Left ventricle myocardium superior (tissue), 1 donor: ENCODE results near the gene MTF2. TPM values are rescaled to one million over a fixed set of nuclear protein-coding genes. Genes with fewer than 3 reads are reported as not detected.

ENCODE experiments used
- ATAC-seq: fragments of 200-7000 bp; cut with Tn5 transposase; one replicate; pipeline ENCODE4 v1.9.1; 2020; ENCODE audit warnings: mild to moderate bottlenecking, moderate library complexity
- DNase-seq: peaks from one replicate; pipeline ENCODE4 v3.0.0-alpha.2; 2020
- intact Hi-C: fragments of 100-400 bp; cut with micrococcal nuclease; formaldehyde crosslinking; loops from one replicate; pipeline ENCODE4 v1.11.0; 2022
- total RNA-seq: library from RNA; stranded (reverse); fragmentation: NEBNext Ultra II Directional; extraction: Animal tissue kit (Norgen Biotek cat#: 25700); gene quantifications from one replicate; pipeline ENCODE4 v1.2.1, GENCODE V29; 2021
- donor health status: DM: no; HTN: yes; CAD: no; lungs with severe emphysema.

The MTF2 gene
- total RNA-seq, 1 donor from 2014 or later = 8.7 TPM

DNA sequence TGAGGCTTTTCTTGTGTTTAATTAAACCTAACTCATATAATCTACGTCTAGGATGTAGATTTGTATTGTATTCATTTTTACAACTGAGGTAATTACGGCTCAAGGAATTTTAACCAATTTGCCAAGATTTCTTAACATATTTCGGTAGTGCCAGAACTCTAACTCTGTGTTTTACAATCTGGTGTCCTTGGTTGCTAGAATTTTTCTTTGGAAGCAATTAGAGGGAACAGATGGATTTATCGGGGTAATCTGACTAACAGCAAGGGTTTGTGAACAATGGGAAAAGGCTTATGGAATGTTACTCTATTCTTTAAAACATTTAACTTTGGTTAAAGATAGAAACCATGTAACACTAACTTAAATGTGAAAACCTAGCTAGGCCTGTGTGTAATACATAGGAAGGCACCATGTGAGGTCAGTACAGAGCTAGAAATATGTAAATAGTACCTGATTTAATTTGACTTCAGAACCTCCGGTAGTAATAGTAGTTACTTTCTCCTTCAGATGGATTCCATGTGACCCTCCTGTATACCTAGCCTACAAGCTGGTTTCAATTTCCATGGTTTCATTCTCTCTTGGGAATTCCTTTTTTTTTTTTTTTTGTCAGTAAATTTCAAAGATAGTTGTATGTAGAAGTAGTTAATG, 1.2 kb downstream of the MTF2 start:
- intact Hi-C loops = loop anchor here (10.0 kb wide), 1 partner anchor 94 kb away; no protein-coding TSS in a partner anchor
- DNase-seq = no peak
- peak; percentile 45 for ATAC-seq

DNA sequence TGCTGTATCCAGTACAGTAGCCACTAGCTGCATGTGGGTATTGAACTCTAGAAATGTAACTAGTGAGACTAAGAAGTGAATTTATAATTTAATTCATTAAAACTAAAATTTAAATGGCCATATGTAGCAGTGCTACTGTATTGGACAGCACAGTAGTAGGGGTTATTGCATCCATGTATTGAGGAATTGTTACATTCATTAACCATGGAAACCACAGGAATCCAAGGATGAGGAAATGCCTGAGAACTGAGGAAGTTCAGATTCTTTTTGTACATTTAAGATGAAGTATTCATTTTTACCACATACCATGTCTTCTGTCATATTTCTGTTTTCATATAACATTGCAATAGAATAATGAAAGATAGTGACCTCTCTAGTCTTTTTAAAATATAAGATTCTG, 2.6 kb downstream of the MTF2 start:
- DNase-seq (no peak), ATAC-seq (no peak)
- intact Hi-C loops = loop anchor here (10.0 kb wide), 1 partner anchor 93 kb away; no protein-coding TSS in a partner anchor

DNA sequence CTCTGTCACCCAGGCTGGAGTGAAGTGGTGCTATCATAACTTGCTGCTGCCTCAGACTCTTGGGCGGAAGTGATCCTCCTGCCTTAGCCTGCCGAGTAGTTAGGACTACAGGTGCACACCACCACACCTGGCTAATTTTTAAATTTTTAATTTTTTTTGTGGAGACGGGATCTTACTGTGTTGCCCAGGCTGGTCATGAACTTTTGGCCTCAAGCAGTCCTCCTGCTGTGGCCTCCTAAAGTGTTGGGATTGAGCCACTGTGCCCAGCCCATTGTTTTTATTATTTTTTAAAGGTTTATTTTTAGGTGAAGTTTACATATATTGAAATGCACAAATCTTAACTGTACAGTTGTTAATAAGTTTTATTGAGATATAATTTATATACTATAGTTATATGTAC, 3.2 kb downstream of the MTF2 start:
- intact Hi-C loops = loop anchor here (10.0 kb wide), 1 partner anchor 92 kb away; no protein-coding TSS in a partner anchor
- DNase-seq (no peak), ATAC-seq (no peak)

DNA sequence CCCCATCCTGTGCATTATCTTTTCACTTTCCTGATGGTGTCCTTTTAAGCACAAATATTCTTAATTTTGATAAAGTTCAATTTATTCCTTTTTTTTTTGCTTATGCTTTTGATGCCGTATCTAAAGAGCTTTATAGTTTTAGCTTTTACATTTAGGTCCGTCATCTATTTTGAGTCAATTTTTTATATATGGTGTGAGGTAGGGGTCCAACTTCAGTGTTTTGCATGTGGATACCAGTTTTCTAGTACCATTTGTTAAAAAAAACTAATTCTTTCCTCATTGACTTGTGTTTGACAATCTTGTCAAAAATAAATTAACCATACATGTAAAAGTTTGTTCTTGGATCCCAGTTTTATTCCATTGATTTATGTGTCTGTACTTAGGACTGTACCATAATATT, 4.9 kb downstream of the MTF2 start:
- DNase-seq (no peak), ATAC-seq (no peak)
- intact Hi-C loops = loop anchor here (10.0 kb wide), 1 partner anchor 91 kb away; no protein-coding TSS in a partner anchor

DNA sequence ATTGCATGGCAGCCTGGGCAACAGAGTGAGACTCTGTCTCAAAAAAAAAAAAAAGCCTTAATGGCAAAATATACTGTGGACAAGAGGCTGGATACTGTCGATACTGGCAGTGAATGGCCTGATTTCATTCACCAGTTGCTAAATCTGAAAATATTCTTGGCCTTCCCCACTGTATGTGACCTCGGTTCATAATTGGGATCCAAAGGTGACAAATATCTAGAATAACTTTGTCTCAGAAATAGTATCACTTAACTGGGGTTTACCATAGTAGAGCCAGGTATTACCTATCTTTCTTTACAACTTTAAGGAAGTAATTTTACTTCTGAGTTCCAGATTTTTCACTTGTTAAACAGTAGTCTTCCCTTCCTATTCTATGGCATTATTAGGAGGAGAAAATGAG, 8.4 kb downstream of the MTF2 start:
- intact Hi-C loops = loop anchor here (10.0 kb wide), 1 partner anchor 87 kb away; no protein-coding TSS in a partner anchor
- DNase-seq (no peak), ATAC-seq (no peak)

DNA sequence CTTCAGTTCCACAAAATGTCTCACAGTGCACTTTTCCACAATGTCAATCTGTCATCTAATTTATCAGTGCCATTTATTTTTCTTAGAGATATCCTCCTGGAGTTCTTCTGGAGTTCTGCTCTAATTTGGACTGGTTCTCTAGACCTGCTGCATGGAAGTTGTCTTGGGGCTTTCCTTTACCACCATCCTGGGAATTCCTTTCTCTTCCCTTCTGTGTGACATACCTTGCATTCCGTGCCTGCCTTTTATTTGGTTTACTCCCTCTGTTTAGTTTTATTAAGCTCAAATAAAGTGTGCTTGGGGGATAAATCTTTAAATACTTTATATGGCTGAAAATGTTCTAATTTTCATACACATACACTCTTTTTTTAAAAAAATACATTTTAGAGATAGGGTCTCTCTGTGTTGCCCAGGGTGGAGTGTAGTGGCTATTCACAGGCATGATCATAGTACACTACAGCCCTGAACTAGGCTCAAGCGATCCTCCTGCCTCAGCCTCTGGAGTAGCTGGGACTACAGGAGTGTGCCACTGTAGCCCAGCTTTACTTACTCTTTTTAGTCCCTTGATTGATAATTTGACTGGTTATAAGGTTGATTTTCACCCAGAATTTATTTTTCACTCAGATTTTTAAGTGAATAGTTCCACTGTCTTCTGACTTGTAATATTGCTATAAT, 14.4 kb downstream of the MTF2 start:
- ATAC-seq = no peak

DNA sequence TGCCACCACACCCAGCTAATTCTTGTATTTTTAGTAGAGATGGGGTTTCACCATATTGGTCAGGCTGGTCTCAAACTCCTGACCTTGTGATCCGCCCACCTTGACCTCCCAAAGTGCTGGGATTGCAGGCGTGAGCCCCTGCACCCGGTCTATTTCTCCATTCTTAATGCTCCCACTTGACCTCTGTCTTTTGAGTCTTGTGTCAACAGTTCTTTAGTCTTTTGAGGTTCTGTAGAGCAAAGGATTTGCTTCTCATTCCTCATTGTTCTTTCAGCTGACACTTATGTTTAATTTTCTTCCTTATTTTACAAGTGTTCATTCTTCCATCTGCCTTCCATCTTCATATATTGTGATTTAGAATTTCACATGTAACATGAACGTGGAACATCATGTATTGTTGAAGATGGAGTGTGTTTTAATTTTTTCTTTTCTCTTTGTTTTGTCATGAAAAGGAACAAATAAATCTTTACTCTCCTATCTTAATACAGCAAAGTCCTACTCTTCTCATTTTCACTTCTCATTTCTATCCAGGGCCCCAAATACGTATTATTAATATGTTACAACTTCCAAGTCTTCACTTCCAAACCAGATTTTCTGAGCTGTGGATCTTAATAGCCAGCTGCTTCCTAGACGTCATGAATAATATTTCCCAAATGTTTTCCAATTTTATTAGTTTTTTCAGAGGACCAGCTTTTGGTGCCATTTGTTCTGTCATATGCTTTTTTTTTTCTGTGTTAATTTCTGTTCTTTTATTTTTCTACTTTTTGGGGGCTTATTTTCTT, 16.9 kb downstream of the MTF2 start:
- intact Hi-C loops = no loop called here
- DNase-seq (no peak), ATAC-seq (no peak)

More for the DNA sequence above, 14.4 kb downstream of the MTF2 start:
- DNase-seq = no peak
- intact Hi-C loops = no loop called here

DNA sequence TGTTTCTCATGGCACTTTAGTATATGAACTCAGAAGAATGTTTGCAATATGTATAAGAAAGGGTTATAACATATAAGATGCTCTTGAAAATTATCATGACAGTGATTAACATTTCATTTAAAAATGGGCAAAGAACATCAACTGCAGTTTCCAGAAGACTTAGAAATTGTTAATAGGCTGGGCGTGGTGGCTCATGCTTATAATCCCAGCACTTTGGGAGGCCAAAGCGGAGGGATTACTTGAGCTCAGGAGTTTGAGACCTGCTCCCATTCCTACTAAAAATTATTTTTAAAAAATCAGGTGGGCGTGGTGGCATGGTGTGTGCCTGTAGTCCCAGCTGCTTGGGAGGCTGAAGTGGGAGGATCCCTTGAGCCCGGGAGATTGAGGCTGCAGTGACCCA, 23.1 kb downstream of the MTF2 start:
- intact Hi-C loops = no loop called here
- ATAC-seq (no peak), DNase-seq (no peak)

DNA sequence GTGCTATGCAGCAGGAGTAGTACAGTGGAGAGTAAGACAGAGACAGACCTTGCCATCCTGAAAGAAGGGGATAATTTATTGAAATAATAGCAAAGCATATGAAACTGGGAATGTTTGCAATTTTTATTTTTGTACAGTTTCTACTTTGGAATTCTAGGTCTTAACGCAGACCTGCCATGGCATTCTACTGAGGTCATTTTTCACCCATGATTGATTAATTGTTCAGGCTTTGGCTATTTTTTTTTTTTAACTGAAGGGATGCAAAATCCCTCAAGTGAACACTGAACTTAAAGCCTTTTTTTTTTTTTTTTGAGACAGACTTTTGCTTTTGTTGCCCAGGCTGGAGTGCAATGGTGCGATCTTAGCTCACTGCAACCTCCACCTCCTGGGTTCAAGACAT, 27.1 kb downstream of the MTF2 start:
- intact Hi-C loops = no loop called here
- ATAC-seq = no peak
- DNase-seq = no peak

DNA sequence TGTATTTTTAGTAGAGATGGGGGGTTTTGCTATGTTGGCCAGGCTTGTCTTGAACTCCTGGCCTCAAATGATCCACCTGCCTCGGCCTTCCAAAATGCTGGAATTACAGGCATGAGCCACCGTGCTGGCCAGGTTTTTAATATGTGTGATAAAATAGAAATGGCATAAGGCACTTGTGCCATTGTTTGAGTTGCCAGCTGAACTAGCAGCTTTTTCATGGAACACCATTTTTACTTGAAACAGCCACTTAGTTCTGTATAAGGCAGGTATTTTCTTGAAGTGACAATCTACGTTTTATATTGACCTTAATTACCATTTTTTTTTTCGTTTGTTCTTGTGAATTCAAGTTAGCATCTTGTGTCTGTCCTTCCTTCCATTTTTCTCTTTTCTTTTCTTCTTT, 28.3 kb downstream of the MTF2 start:
- no peak for DNase-seq
- ATAC-seq = no peak
- intact Hi-C loops = no loop called here

DNA sequence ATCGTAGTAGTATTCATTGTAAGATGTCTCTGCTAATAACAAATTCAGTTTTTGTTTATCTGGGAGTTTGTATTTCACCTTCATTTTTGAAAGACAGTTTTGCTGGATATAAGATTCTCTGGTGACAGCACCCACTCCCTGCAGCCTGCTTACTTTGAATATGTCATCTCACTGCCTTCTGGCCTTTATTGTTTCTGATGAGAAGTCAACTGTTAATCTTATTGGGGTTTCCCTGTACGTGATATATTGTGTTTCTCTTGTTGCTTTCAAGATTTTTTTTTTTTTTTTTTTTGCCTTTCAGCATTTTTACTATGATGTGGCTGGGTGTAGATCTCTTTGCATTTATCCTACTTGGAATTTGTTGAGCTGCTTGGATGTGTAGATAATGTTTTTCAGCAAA, 29.3 kb downstream of the MTF2 start:
- intact Hi-C loops = no loop called here
- no peak for ATAC-seq
- no peak for DNase-seq

DNA sequence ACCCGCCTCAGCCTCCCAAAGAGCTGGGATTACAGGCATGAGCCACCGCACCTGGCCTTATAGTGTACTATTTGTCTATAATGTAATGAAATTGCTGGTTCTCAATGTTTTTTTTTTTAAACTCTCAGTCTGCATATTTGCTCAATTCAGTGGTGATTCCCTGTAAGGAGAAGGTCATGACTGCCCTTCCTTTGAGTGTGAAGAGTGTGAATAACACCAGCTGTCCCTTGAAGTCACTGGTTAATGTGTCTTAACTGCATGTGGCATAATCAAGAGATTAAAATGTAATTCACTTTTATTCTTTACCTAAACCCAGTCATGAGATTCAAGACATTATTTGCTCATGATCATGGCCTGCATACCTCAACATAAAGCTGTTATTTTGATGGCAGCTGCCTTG, 30.5 kb downstream of the MTF2 start:
- no peak for ATAC-seq
- intact Hi-C loops = no loop called here
- DNase-seq = no peak

DNA sequence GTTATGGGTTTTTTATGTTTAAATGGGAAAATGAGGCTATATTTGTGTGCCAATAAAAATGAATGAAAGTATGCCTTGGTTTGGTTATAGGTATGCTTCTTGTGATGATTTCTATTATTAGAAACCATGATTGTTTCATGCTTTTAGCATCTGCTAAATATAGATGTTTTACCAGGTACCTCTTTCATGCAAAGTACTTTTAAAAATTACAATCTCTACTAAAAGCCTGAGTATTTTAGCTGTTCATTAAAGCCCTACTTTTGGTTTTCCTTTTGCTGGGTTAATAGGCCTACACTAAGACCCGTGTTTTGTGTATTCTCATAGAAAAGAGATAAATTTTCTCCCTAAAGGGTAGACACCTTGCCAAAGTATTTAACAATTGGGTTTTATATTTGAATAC, 32.0 kb downstream of the MTF2 start:
- DNase-seq (no peak), ATAC-seq (peak; percentile 28)

DNA sequence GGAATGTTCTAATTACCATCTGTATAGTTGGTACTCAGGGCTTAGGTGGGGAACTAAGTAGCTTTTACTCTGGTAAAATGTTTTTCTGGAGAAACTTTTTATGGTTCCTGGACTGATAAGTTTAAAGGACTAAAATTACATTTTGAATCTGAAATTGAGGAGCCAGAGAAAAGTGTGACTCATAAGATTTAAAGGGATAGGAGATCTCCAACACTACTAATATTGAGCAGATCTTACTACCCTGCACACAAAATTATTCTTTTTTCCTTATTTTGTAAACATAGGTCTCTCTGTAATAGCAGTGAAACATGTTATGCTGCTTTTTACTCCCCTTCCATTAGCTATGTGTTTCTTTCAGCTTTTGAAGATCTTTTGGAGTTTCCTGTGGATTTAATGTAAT, 32.5 kb downstream of the MTF2 start:
- intact Hi-C loops = no loop called here
- ATAC-seq (no peak), DNase-seq (no peak)

More for the DNA sequence above, 32.0 kb downstream of the MTF2 start:
- intact Hi-C loops = no loop called here

DNA sequence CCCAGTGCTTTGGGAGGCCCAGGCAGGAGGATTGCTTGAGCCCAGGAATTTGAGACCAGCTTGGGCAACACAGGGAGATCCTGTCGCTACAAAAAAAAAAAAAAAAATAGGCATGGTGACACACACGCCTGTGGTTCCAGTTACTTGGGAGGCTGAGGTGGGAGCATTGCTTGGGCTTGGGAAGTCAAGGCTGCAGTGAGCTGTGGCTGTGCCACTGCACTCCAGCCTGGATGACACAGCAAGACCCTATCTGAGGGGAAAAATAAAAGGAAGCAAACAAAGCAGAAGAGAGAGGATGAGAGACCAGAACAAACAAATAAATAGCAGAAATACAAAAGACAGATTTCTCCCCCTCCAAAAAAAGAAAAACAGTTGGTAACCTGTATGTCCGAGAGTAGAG, 34.0 kb downstream of the MTF2 start:
- intact Hi-C loops = no loop called here
- DNase-seq (no peak), ATAC-seq (no peak)

DNA sequence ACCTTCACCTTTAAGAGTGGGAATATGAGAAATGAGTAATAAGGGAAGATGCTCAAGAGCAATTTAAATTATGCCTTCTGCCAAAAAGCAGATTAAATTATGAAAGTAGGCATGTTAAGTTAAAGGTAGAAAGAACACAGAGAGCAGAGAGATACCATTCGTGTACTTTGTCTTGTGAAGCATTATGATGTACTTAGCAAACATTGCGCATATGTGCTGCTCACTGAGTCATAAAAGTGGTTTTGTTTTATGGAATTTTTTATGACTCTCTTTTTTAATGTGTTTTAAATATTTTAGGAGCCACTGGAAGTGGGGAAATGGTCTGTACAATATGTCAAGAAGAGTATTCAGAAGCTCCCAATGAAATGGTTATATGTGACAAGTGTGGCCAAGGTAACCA, 35.3 kb downstream of the MTF2 start:
- DNase-seq = no peak
- intact Hi-C loops = no loop called here
- ATAC-seq = no peak

DNA sequence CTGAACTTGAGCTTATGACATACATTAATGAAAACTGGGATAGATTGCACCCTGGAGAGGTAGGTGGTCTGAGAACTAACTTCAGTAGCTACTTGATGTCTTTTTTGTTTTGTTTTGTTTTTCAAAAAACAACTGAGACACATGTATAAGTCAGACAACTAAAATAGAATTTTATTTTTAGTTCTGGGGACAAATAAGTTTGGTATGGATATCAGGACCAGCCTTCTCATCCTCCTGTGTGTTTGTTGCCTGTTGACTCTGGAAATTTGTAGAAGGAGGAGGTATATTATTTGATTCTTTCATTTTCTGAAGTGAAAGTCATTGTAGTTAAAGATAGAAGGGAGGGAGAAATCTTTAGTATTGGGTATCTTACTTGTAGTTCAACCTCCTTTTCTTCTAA, 41.5 kb downstream of the MTF2 start:
- intact Hi-C loops = no loop called here
- ATAC-seq = no peak
- no peak for DNase-seq

DNA sequence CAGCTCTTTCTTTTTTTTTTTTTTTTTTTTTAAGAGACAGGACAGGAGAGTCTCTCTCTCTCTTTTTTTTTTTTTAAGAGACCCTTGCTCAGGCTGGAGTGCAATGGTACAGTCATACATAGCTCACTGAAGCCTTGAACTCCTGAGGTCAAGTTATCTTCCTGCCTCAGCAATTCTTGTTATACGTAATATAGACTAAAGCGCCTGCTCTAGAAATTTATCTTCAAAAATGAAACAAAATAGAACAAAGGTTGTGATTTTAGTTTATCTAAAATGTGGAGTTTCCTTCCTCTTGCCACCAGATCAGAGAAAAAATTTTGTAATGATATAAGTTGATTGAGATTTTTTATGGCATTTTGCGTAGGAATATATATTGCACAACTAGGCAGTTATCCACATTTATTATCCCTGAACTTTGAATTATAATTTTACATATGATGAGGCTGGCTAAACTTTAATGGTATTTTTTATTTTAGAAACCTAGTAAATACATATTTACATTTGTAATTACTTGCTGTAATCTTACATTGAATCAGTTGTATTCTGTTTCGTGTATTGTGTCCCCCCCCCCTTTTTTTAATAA, 44.2 kb downstream of the MTF2 start:
- DNase-seq = no peak
- intact Hi-C loops = no loop called here
- no peak for ATAC-seq

DNA sequence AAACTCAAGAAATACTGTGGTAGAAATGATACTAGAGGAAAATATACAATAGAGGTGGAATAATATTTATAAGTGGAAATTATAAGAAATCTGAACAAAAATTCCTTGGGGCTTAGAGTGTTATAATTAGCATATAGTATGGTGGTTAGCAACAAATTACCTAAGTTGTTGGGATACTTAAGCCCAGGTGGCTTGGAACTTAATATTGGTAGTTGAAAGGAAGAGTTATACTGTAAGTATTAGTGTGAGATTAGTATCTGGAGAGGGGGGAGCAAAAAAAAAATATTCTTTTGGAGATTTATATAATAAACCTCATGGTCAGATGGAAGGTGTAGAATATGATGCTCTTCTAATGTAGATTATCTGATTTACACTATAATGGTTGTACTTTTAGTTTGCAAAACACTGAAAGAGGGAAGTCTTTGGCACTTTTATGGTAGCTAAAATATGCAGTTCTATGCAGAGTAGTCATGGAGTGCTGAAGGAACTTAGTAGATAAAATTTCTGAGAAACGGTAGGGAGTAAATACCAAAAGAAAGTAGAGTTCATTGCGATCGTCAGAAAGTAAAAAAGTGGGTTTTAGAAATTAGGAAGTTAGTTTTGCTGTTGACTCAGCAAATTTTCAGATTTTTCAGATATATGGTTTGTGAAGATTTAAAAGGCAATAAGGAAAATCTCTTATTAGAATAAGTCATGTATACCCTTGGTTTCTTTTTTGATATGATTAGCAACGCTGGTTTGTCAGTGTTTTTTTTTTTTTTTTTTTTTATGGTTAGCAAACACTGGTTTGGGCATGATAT, 45.7 kb downstream of the MTF2 start:
- intact Hi-C loops = no loop called here
- no peak for ATAC-seq
- no peak for DNase-seq
